ENCODE measurements around the gene INSL3.

DNA sequence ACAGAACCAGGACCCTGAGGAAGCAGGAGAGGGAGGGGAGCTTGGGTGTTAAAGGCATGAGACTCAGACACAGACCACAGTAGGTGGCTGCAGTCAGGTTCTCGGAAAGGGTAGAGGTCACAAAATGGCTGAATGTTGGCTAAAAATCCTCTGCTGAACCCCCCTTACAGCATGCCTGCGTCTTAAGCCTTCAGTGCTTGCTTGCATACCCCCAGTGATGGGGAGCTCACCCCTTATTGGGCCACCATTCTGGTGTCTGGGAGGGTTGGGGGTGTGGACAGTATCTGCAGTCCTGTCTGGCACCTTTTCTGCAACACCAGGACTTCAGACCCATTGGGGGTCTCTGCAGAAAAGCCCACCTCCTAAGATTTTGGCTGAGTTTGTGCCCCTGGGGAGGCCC, 40.5 kb downstream of the INSL3 start:
- TF ChIP-seq, protein P1, sequence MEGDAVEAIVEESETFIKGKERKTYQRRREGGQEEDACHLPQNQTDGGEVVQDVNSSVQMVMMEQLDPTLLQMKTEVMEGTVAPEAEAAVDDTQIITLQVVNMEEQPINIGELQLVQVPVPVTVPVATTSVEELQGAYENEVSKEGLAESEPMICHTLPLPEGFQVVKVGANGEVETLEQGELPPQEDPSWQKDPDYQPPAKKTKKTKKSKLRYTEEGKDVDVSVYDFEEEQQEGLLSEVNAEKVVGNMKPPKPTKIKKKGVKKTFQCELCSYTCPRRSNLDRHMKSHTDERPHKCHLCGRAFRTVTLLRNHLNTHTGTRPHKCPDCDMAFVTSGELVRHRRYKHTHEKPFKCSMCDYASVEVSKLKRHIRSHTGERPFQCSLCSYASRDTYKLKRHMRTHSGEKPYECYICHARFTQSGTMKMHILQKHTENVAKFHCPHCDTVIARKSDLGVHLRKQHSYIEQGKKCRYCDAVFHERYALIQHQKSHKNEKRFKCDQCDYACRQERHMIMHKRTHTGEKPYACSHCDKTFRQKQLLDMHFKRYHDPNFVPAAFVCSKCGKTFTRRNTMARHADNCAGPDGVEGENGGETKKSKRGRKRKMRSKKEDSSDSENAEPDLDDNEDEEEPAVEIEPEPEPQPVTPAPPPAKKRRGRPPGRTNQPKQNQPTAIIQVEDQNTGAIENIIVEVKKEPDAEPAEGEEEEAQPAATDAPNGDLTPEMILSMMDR (IDR thresholded peaks at IDR 0.05 in 4 of 5, conservative IDR thresholded peaks at IDR 0.05 in 1 of 5) = no peak
- TF ChIP-seq POLR2A (IDR thresholded peaks at IDR 0.05) = no peak
